HepG2 (cell line): Measurements from ENCODE around the gene KLKB1. TPM values are rescaled to one million over a fixed set of nuclear protein-coding genes. Genes with fewer than 3 reads are reported as not detected.
A peak's percentile ranks its signal among the peaks of the same experiment; 100 is the strongest.

Source experiments
- AGO2 ChIP-seq: fragments of 200-400 bp; formaldehyde crosslinking; optimal IDR thresholded peaks from 2 replicates; pipeline ENCODE3; 2017; ENCODE audit warnings: mild to moderate bottlenecking, low read depth, low read length, moderate library complexity
- KDM3A ChIP-seq: IDR thresholded peaks from 2 replicates; pipeline ENCODE4 v1.6.1; 2018; ENCODE audit warnings: low read depth, missing compliant biosample characterization
- KMT2B ChIP-seq: IDR thresholded peaks from 2 replicates; pipeline ENCODE4 v1.6.1; 2016; ENCODE audit warnings: missing genetic modification reagents, missing compliant biosample characterization
- MAFG ChIP-seq: sonication (generic); formaldehyde crosslinking; IDR thresholded peaks from 2 replicates; pipeline ENCODE4 v1.5.1; 2020; ENCODE audit warnings: mild to moderate bottlenecking, missing genetic modification reagents
- NCOA1 ChIP-seq: sonication (generic); formaldehyde crosslinking; IDR thresholded peaks from 2 replicates; pipeline ENCODE4 v1.9.0; 2021; ENCODE audit warnings: missing genetic modification reagents
- PITX1 ChIP-seq: sonication (generic); formaldehyde crosslinking; IDR thresholded peaks from 2 replicates; pipeline ENCODE4 v1.5.1; 2020; ENCODE audit warnings: mild to moderate bottlenecking, missing genetic modification reagents
- PRMT3 ChIP-seq: sonication (generic); formaldehyde crosslinking; IDR thresholded peaks from 2 replicates; pipeline ENCODE4 v1.8.1; 2022; ENCODE audit warnings: low read depth, mild to moderate bottlenecking, moderate library complexity, missing genetic modification reagents, borderline replicate concordance
- SMAD3 ChIP-seq: sonication (generic); formaldehyde crosslinking; IDR thresholded peaks from 2 replicates; pipeline ENCODE4 v1.4.0; 2020; ENCODE audit warnings: missing genetic modification reagents
- ZFP37 ChIP-seq: sonication (generic); formaldehyde crosslinking; IDR thresholded peaks from 2 replicates; pipeline ENCODE4 v1.4.0; 2020; ENCODE audit warnings: missing genetic modification reagents, borderline replicate concordance
- ZNF17 ChIP-seq: sonication (generic); formaldehyde crosslinking; IDR thresholded peaks from 2 replicates; pipeline ENCODE4 v1.5.0; 2020; ENCODE audit warnings: mild to moderate bottlenecking, missing genetic modification reagents
- ZNF224 ChIP-seq: sonication (generic); formaldehyde crosslinking; IDR thresholded peaks from 2 replicates; pipeline ENCODE4 v1.5.0; 2020; ENCODE audit warnings: mild to moderate bottlenecking, missing genetic modification reagents
- ZNF234 ChIP-seq: sonication (generic); formaldehyde crosslinking; conservative IDR thresholded peaks from 2 replicates; pipeline ENCODE4 v1.5.1; 2020; ENCODE audit warnings: mild to moderate bottlenecking, missing genetic modification reagents
- ZNF235 ChIP-seq: sonication (generic); formaldehyde crosslinking; IDR thresholded peaks from 2 replicates; pipeline ENCODE4 v1.8.1; 2023; ENCODE audit warnings: mild to moderate bottlenecking, missing genetic modification reagents, borderline replicate concordance
- ZNF598 ChIP-seq: sonication (generic); formaldehyde crosslinking; IDR thresholded peaks from 2 replicates; pipeline ENCODE4 v1.5.1; 2020; ENCODE audit warnings: mild to moderate bottlenecking, missing genetic modification reagents, borderline replicate concordance
- ZNF607 ChIP-seq: sonication (generic); formaldehyde crosslinking; IDR thresholded peaks from 2 replicates; pipeline ENCODE4 v1.5.1; 2020; ENCODE audit warnings: missing genetic modification reagents, mild to moderate bottlenecking, borderline replicate concordance
- ZNF660 ChIP-seq: sonication (generic); formaldehyde crosslinking; IDR thresholded peaks from 2 replicates; pipeline ENCODE4 v1.5.1; 2020; ENCODE audit warnings: mild to moderate bottlenecking, low read depth, missing genetic modification reagents, borderline replicate concordance
- ZNF816 ChIP-seq: sonication (generic); formaldehyde crosslinking; IDR thresholded peaks from 2 replicates; pipeline ENCODE4 v1.8.0; 2022; ENCODE audit warnings: missing genetic modification reagents, mild to moderate bottlenecking, borderline replicate concordance
- ZNF839 ChIP-seq: sonication (generic); formaldehyde crosslinking; IDR thresholded peaks from 2 replicates; pipeline ENCODE4 v1.4.0; 2020; ENCODE audit warnings: missing genetic modification reagents, mild to moderate bottlenecking, borderline replicate concordance
- ZNF841 ChIP-seq: sonication (generic); formaldehyde crosslinking; IDR thresholded peaks from 2 replicates; pipeline ENCODE4 v1.8.1; 2023; ENCODE audit warnings: missing genetic modification reagents, borderline replicate concordance
- polyA plus RNA-seq, 8 experiments: library from polyadenylated mRNA; depleted of rRNA in 3 of 8; stranded (reverse) in 7 of 8; unstranded in 1 of 8; fragments of >200 nt; fragmentation: Illumina TruSeq in 4 of 8; extraction: Trizol in 4 of 8; gene quantifications; 2 replicates each; pipeline versions ENCODE4 v1.2.1 to v1.2.3, GENCODE V29; 2011 to 2016; ENCODE audit warnings: low read depth in 4 of 8, missing spikeins in 1 of 8, mixed read lengths in 1 of 8; ENCODE audit not compliant: insufficient read depth in 1 of 8
- total RNA-seq, 5 experiments: library from RNA; depleted of rRNA; stranded (reverse); fragments of >200 nt; fragmentation: Illumina TruSeq; extraction: Trizol; gene quantifications; 2 replicates each; pipeline ENCODE4 v1.2.3, GENCODE V29; 2016; ENCODE audit warnings: low read depth in 1 of 5
- TF ChIP-seq, protein P1 (sequence below): IDR thresholded peaks from 2 replicates; pipeline ENCODE4 v1.6.1; 2018; ENCODE audit warnings: missing genetic modification reagents, mild to moderate bottlenecking, missing compliant biosample characterization
- TF ChIP-seq, protein P2 (sequence below): fragments of 450-650 bp; IDR thresholded peaks from 2 replicates; pipeline ENCODE4 v1.6.1; 2017; ENCODE audit warnings: mild to moderate bottlenecking
- TF ChIP-seq, protein P3 (sequence below): IDR thresholded peaks from 2 replicates; pipeline ENCODE4 v1.6.1; 2016; ENCODE audit warnings: mild to moderate bottlenecking

KLKB1 gene
- total and polyA plus RNA-seq, 2 of the 13 experiments (the other 11 are each of a cell fraction or from before 2014, with no cell fraction given) = 0.26 to 0.49 TPM

DNA sequence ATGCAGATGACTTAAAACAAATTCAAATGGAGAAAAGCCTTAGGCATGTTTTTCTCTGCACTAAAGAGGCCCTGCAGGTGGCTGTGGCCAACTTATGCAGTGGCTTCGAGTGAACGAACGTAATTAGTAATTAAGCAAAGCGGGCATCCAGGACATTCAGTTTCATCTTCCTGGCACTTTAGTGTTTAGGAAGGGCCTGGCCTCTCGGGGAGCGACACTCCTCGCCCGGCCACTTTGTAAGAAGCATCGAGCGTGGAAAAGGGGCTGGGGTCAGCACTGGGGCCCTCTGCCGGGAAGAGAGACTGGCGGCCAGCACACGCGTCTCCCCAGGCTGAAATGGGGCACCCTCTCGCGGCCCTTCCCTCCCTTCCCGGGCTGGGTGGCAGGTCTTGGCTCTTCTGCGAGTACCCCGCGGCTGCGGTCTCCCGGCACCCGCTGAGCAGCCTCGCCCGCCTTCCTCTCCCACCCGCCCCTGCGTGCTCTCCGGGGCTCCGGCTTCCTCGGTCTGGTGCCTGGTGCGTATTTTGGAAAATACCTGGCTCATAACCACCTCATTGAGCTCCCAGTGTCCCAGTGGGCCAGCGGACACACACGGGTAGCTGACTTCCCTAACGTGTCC, 36.6 kb upstream of the KLKB1 start (continued):
- TF ChIP-seq, protein P1, sequence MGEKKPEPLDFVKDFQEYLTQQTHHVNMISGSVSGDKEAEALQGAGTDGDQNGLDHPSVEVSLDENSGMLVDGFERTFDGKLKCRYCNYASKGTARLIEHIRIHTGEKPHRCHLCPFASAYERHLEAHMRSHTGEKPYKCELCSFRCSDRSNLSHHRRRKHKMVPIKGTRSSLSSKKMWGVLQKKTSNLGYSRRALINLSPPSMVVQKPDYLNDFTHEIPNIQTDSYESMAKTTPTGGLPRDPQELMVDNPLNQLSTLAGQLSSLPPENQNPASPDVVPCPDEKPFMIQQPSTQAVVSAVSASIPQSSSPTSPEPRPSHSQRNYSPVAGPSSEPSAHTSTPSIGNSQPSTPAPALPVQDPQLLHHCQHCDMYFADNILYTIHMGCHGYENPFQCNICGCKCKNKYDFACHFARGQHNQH (CRISPR knock-in tag) = no peak
- TF ChIP-seq NCOA1 (CRISPR knock-in tag) (0 out of 2 replicates have a peak, but pooled peaks have one; percentile 12), ZNF598 (CRISPR knock-in tag) (peak; percentile 77; the same call in 1 of the 2 replicates), ZNF607 (0 out of 2 replicates have a peak, but pooled peaks have one; percentile 13), ZNF224 (CRISPR knock-in tag) (0 out of 2 replicates have a peak, but pooled peaks have one; percentile 2), ZNF235 (CRISPR knock-in tag) (no peak), ZNF17 (no peak), ZNF839 (0 out of 2 replicates have a peak, but pooled peaks have one; percentile 8), ZNF816 (CRISPR knock-in tag) (no peak), AGO2 (peak; percentile 56), ZFP37 (no peak), KMT2B (CRISPR knock-in tag) (no peak), PRMT3 (no peak), ZNF660 (CRISPR knock-in tag) (no peak), ZNF234 (CRISPR knock-in tag) (peak; percentile 85; the same call in 1 of the 2 replicates), ZNF841 (0 out of 2 replicates have a peak, but pooled peaks have one; percentile 16), KDM3A (peak; percentile 30; the same call in 1 of the 2 replicates), PITX1 (CRISPR knock-in tag) (0 out of 2 replicates have a peak, but pooled peaks have one; percentile 11), SMAD3 (CRISPR knock-in tag) (peak; percentile 6; the same call in 1 of the 2 replicates), MAFG (CRISPR knock-in tag) (0 out of 2 replicates have a peak, but pooled peaks have one; percentile 30)
- TF ChIP-seq, protein P2, sequence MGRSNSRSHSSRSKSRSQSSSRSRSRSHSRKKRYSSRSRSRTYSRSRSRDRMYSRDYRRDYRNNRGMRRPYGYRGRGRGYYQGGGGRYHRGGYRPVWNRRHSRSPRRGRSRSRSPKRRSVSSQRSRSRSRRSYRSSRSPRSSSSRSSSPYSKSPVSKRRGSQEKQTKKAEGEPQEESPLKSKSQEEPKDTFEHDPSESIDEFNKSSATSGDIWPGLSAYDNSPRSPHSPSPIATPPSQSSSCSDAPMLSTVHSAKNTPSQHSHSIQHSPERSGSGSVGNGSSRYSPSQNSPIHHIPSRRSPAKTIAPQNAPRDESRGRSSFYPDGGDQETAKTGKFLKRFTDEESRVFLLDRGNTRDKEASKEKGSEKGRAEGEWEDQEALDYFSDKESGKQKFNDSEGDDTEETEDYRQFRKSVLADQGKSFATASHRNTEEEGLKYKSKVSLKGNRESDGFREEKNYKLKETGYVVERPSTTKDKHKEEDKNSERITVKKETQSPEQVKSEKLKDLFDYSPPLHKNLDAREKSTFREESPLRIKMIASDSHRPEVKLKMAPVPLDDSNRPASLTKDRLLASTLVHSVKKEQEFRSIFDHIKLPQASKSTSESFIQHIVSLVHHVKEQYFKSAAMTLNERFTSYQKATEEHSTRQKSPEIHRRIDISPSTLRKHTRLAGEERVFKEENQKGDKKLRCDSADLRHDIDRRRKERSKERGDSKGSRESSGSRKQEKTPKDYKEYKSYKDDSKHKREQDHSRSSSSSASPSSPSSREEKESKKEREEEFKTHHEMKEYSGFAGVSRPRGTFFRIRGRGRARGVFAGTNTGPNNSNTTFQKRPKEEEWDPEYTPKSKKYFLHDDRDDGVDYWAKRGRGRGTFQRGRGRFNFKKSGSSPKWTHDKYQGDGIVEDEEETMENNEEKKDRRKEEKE = no peak
- TF ChIP-seq, protein P3, sequence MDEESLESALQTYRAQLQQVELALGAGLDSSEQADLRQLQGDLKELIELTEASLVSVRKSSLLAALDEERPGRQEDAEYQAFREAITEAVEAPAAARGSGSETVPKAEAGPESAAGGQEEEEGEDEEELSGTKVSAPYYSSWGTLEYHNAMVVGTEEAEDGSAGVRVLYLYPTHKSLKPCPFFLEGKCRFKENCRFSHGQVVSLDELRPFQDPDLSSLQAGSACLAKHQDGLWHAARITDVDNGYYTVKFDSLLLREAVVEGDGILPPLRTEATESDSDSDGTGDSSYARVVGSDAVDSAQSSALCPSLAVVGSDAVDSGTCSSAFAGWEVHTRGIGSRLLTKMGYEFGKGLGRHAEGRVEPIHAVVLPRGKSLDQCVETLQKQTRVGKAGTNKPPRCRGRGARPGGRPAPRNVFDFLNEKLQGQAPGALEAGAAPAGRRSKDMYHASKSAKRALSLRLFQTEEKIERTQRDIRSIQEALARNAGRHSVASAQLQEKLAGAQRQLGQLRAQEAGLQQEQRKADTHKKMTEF (CRISPR knock-in tag) = 0 out of 2 replicates have a peak, but pooled peaks have one; percentile 40
